T-helper 9 cell (primary cell): ENCODE data around the gene COA7.

Experiments used
- DNase-seq: peaks from one replicate; pipeline ENCODE4 v3.0.0-alpha.2; 2020

Gene COA7

DNA sequence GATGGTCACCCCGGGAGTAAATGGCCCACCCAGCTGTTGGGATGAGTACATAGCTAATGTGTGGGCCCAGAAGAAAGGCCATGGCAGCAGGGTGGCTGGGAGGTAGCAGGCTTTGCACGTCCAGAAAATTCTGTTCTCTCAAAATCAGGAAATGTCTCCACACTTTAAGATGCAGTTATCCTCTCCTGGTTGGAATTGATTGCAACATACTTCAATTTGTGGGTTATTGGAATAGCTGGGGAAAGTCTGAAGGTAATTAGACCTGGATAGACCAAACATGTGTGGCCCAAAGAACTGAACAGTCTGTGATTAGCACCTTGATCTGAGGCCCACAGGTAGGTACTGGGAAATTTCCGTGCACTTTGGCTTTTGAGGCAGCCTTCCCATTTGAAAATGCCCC is 30.2 kb downstream of the COA7 start:
- DNase-seq = no peak

DNA sequence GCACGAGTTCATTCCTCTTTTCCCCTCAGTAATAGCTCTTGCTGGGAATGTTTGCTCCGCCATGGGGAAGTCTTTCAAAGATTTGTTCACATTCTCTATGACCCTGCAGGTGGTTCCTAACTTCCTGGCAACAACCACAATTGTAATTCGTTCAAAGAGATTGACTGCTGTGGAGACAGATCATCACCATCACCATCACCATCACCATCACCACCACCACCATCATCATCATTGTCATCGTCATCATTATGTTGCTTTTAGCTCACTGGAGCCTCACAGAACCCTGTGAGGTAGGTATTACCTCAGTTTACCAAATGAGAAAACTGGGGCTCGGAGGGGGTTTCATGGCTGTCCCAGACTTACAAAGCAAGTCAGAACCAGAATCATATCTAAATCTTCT is 30.9 kb downstream of the COA7 start:
- DNase-seq = no peak

DNA sequence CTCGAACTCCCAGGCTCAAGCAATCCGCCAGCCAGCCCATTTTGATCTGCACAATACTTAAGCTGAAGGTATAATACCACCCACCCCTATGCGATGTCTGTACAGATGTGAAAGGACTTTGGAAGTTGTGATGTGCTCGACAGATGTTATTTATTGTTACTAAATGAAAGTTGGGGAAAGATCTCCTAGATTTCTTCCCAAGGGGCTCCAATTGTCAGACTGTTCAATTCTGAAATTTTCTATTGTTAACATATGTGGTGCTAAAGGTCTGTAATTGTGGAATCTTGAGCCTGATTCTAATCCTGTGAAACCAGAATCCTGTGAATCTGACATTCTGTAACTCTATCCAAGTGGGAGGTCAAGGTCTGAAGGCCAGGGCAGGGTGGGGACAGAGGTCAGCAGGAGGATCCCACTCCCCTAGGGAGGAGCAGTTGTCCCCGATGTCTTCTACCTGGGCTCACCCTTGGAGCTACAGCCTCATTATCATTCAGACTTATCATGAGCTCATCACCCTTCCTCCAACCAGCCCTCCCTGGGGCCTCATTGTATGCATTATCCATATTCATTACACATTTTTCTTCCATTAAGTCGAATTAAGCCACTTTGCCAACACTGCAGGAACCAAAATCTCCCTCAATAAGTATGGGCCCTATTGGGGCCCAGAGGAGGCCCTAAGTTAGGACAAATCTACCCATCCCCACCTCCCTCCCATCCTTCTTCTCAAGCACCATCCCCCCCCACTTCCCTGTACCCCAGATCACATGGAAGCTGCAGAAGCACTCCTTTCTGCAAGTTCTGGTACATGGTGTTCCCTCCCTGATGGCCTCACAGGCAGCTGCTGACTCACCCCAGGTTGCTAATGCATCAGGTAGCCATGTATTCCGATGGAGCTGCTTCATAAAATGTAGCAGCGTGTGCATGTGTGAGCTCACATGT is 32.9 kb downstream of the COA7 start:
- no peak for DNase-seq

DNA sequence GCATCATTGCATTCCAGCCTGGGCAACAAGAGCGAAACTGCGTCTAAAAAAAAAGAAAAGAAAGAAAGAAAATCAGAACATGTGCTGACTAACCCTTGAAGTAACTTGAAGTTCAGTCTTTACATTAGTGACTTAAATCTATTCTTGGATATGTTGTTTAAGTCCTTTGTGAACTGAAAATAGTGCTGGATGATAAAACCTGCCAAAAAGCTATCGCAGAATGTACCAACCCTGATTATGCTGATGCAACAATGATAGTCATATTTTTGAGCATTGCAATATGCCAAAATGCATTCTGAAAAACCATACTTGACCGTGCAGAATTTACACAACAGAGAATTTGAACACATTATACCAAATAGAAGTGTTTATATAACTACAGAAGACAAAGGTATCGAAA is 34.4 kb downstream of the COA7 start:
- no peak for DNase-seq

DNA sequence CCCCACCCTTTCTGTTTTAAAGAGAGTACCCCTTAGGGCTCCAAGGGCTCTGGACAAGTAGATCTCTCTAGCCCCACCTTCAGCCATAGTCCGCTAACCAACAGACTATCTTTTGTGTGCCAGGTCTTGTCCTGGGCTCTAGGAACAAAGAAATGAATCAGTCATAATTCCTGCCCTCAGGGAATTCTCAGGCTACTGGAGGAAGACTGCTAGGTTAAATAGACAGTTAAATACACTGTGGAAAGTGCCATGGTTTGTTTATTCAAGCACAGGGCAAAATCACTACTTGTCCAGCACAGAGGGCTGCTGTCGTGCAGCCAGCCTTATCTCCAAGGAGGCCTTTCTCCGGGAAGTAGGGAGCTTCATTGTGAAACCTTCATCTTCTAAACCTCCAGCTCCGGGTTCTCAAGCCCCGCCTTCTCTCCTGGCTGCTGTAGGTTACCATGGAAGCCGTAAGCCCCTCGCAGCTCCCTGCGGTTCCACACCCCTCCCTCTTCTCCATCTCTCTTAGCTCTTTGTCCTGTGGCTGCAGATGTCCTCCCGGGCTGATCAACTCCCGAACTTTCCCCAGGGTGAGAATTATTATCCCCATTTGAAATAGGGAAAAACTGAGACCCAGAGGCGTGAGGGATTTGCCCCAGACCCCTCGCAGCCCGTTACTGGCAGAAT is 35.4 kb downstream of the COA7 start:
- DNase-seq = no peak

DNA sequence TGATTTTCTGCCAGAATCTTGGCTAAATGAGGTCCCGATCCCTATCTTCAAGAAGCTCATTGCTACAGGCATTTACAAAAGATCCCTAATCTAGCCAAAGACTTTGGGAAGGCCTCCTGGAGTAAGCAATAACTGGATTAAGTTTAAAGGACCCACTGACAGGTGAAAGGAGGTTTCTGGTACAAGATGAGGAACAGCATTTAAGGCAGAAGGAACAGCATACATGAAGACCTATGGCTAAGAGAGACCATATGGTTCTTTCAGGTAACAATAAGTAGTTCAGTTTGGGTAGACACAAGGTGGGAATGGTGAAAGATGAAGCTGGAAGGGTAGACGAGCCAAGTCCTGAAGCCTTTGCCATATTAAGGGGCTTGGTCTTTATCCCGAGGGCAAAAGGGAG is 37.3 kb downstream of the COA7 start:
- no peak for DNase-seq

DNA sequence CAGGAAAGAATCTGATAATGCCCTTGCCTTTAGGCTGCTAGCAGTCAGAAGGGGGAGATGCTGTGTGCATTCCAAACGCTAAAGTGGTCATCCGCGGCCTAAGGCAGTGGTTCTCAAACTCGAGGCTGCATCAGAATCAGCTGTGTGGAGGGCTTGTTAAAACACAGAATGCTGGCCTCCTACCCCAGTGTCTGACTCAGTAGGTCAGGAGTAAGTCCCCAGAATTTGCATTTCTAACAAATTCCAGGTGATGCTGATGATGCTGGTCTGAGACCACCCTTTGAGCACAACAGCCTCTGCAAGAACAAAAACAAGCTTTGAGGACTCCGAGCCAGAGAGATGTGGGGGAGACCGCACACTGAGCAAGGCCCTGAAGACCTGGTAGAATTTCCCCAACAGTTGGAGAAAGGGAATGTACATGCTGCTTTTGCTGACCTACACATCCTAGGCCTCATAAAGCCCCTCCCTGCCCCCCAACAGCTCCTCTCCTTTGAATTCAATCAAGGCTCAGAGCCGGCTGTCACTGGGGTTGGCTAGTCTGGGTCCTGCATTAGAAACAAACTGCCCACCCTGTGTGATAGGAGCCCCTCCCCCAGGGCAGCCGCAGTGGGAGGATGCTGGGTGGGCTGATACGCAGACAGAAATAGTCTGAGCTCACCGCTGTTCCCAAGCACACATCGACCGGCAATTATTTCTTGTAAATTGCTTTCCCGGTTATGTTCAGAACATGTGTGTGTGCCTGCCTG is 38.1 kb downstream of the COA7 start:
- no peak for DNase-seq

DNA sequence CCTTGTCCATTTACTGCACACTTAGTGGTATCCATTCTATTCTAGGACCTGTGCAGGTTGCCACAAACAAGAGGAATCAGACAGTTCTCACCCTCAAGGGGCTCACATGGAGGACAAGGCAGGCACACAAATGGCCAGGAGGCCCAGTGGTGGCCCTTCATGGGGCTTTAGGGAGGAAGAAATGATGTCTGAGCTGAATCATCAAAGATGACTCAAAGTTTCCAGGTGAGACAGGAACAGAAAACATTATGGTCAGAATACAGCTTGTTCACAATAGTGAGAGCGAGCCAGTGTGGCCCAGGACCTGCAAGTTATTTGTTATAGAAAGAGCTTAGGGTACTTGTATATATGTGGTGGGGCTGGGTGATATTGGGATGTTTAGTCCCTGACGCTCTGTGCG is 38.8 kb downstream of the COA7 start:
- no peak for DNase-seq

DNA sequence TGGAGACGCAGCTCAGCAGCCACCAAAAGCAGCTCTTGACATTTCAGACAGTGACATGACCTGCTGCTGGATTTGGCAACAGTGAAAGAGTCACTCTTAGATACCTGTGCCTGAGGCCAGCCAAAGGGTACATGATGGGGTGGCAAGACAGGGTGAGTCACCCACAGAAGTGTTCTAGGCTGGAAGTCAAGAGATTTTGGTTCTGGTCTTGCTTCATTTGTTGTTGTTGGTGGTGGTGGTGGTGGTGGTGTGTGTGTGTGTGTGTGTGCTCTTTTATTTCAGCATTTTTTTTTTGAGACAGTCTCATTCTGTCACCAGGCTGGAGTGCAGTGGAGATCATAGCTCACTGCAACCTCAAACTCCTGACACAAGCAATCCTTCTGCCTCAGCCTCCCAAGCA is 39.4 kb downstream of the COA7 start:
- no peak for DNase-seq

DNA sequence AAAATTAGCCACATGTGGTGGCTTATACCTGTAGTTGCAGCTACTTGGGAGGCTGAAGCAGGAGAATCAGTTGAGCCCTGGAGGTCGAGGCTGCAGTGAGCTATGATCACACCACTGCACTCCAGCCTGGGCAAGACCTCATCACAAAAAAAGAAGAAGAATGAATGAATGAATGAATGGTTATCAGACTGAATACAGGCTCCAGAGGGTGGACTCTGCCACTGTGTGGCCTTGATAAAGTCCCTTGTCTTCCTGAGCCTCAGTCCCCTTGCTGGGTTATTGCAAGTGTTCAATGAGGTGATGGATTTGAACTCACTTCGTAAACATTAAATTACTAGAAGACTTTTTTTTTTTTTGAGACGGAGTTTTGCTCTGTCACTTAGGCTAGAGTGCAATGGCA is 40.4 kb downstream of the COA7 start:
- DNase-seq = no peak

DNA sequence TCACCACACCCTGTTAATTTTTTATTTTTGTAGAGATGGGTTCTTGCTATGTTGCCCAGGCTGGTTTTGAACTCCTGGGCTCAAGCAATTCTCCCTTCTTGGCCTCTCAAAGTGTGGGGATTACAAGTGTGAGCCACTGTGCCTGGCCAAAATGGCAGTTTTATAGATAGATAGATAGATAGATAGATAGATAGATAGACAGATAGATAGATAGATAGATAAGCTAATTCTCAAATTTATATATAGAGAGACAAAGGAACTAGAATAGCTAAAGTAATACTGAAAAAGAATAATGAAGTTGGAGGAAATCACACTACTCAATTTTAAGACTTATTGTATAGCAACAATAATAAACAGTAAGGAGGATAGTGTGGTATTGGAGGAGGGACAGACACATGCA is 44.1 kb downstream of the COA7 start:
- no peak for DNase-seq

DNA sequence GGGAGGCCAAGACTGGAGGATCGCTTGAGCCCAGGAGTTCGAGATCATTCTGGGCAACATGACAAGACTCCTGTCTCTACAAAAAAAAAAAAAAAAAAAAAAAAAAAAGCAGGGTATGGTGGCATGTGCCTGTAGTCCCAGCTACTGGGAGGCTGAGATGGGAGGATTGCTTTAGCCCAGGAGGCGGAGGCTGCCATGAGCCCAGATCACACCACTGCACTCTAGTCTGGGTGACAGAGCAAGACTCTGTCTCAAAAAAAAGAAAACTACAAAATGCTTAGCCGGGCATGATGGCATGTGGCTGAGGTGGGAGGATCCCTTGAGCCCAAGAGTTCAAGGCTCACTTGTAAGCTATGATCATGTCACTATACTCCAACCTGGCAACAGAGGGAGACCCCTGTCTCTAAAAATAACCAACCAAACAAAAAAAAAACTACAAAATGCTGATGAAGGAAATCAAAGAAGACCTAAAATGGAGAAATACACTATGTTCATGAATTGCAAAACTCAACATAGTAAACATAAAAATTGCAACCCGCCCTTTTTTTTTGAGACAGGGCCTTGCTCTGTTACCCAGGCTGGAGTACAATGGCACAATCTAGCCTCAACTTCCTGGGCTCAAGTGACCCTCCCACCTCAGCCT is 44.8 kb downstream of the COA7 start:
- DNase-seq = no peak

DNA sequence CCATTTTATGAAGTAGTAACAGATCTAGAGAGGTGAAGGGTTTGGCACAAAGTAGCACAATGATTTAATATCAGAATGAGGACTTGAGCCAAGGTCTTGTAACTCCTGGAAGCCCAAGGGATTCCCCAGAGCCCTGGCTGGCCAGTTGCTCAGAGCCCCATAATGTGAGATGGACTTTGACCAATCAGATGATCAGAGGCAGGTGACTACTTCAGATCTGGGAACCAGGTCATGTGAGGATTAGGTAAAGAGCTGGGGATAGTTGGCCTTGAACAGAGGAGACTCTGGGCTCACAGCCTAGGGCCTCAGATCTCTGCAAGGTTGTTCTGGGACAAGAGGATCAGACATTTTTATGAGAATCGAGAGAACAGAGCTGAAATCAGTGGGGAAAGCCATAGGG is 46.2 kb downstream of the COA7 start:
- no peak for DNase-seq

DNA sequence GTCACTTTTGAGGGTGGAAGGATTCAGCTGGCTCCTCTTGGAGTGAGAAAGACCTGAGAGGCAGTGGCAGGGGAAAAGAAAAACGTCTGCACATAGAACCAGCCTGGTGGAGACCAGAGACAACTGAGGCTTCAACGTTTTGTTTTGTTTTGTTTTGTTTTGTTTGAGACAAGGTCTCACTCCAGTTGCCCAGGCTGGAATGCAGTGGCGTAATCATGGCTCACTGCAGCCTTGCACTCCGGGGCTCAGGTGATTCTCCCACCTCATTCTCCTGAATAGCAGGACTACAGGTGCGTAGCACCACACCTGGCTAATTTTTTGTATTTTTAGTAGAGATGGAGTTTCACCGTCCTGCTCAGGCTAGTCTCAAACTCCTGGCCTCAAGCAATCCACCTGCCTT is 52.9 kb downstream of the COA7 start:
- no peak for DNase-seq

DNA sequence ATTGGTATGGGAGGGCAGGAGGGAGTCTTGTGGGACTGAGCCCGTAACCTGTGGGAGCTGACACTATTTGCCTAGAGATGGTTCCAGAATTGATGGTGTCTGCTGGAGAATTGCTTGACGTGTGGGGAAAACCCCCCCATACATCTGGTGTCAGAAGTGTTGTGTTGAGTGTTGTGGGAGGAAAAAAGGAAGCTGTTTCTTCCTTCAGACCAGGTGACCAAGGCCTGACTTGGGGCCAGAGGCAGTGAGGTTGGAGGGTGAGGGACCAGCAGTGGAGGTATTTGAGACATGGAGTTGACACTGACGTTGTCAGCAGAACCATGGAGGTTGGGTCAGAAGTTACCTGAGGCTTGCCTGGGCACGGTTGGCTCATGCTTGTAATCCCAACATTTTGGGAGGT is 56.8 kb downstream of the COA7 start:
- no peak for DNase-seq

DNA sequence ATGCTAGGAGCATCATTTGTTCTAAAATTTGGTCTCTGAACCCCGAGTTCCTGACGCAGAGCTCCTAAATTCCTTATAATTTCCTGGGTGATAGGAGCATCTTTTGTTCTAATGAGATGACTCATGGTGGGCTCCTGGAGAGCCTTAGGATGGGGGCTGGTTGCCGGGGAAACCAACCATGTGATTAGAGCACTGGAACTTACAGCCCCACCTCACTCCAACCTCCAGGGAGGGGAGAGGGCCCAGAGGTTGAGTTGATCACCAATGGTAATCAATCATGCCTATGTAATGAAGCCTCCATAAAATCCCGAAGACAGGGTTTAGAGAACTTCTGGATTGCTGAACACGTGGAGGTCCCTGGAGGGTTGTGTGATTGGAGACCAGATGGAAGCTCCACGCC is 57.5 kb downstream of the COA7 start:
- DNase-seq = no peak

DNA sequence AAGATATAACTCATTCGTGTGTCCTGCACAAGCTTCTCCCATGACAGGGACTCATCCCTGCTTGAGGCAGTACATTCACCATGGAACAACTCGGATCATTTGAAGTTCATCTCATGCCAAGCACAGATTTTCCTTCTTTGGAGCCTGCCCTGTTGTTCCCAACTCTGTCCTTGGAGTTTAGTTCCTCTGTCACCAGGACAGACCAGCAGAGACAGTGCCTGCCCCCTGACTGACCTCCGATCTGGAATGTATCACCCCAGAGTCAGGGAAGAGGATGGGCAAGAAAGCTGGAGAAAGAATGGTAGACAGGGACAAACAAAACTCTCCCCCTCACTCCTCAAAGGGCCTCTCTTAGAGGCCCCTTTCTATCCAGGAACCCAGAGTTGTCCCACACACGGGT is 60.2 kb downstream of the COA7 start:
- no peak for DNase-seq

DNA sequence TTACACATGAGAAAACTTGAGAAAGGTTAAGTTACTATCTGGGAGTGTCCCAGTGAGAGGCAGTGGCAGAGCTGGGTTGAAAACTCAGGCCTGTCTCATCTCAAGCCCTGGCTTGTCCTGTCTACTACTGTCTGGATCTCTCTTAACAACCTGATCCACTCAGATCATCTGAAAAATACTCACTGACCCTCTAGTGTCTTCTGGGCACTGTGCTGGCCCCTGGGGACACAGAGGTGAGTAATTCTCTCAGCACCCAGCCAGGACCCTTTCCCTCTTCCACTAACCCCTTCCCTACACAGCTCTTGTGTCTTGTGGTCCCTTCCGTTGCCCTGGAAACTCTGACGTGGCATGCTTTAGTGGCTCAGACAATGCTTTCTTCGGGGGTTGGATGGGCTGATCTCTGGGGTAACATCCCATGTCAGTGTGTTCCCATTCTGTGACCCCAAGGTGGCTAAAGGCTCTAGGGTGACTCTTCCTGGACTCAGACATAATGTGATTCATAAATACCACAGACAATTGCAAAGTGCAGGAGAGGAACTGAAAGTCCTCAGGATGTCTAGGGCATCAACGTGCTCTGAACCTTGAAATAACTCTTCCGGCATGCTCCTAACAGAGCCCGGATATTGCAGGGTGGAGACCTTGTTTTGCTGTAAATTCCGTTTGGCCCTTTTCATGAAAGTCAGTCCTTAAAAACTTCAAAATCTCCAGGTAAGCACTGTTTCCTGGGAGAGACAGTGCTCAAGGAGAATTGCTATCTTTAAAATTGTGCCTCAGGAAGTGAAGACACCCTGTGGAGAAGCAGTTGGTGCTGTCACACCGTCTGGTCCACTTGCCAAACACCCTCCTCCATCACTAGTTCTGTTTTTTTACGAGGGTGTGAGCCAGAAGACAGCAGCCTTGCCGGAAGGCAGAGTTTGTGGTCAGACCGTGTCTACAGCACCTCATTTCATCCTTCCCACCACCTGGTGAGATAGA is 61.1 kb downstream of the COA7 start:
- peak; percentile 59 for DNase-seq

DNA sequence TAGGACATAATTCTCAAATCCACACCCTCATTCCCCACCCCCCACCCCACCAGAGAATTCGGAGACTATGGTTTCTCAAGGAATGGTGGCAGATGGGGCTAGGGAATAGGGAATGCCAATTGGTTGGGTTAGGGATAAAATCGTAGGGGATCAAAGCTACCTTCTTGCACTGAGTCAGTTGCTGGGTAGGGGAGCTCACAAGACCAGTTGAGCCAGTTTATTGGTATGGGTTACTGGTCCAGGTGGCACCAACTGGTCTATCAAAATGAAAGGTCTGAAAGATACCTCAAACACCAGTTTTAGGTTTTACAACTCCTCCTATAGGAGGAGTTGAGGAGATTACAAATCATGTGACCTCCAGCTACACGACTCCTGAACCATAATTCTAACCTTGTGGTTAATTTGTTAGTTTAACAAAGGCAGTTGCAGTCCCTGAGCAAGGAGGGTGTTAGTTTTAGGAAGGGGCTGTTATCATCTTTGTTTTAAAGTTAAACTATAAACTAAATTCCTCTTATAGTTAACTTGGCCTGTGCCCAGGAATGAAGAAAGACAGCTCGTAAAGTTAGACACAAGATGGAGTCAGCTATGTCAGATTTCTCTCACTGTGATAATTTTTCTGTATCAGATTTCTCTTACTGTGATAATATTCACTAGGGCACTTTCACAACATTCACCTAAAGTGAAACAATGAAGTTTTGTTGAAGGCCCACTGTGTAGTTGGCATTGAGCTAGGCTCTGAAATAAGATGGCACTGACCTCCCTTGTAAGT is 62.6 kb downstream of the COA7 start:
- no peak for DNase-seq
